ENCODE data around the gene SSU72.
"Not testable (repeated sequence)": the region's sequence is repeated elsewhere in the genome, so short reads cannot be mapped to it uniquely, and the experiment has no call there.

The SSU72 gene

DNA sequence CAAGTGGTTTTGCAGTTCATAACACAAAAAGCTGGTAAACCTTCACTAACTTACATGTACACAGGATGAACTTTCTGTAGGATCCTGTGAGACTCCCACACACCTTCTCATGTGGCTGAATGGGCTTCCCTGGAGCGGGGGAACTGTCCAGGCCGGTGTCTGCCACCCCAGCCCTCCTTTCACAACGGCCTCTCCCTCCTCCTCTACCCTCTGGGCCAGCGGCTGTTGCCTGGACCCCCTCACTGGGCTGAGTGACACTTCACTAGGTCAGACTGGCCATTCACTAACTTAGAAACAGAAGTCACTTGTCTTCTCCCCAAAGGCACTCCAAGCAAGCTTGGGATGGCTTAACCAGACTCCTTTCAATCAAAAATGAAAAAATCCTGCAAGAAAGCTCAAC lies 16.1 kb downstream of the SSU72 start:
- DNase-seq (ENCODE audit: low spot score): no peak

DNA sequence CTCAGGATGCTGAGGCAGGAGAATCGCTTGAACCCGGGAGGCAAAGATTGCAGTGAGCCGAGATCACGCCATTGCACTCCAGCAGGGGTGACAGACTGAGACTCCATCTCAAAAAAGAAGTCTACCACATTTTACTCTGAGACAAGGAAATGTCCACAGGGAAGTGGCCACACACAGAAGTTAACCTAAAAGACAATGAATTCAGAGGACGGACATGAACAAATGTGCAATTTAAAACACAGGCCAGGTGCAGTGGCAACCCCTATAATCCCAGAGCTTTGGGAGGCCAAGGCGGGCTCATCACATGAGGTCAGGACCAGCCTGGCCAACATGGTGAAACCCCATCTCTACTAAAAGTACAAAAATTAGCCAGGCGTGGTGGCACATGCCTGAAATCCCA lies 17.0 kb downstream of the SSU72 start:
- DNase-seq (ENCODE audit: low spot score): not testable (repeated sequence)

DNA sequence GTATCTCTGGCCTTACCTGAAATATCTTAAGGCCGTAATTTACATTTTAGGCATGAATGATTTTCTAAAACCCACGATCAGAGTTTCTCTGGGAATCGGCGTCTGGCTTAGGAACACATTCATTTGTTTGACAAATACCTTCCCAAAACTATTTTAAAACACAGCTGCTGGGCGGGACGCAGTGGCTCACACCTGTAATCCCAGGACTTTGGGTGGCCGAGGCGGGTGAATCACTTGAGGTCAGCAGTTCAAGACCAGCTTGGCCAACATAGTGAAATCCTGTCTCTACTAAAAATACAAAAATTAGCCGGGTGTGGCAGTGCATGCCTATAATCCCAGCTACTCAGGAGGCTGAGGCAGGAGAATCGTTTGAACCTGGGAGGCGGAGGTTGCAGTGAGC lies 17.7 kb downstream of the SSU72 start:
- not testable (repeated sequence) for DNase-seq (ENCODE audit: low spot score)

DNA sequence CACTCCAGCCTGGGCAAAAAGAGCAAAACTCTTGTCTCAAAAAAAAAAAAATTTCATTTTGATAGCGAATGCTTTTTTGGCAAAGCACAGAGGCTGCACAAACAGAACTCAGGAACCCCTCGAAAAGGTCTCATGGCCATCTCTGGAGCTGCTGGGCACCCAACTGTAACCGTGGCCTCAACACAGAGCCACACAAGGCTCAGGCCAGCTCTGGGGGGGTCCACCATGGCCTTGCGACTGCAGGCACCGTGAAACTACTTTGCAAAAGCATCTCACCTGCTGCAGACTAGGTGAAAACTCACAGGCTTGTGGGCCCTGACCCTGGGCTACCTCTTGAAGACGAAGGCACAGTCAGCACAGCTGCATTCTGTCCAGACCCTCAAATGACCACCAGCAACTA lies 18.2 kb downstream of the SSU72 start:
- no peak for DNase-seq (ENCODE audit: low spot score)

DNA sequence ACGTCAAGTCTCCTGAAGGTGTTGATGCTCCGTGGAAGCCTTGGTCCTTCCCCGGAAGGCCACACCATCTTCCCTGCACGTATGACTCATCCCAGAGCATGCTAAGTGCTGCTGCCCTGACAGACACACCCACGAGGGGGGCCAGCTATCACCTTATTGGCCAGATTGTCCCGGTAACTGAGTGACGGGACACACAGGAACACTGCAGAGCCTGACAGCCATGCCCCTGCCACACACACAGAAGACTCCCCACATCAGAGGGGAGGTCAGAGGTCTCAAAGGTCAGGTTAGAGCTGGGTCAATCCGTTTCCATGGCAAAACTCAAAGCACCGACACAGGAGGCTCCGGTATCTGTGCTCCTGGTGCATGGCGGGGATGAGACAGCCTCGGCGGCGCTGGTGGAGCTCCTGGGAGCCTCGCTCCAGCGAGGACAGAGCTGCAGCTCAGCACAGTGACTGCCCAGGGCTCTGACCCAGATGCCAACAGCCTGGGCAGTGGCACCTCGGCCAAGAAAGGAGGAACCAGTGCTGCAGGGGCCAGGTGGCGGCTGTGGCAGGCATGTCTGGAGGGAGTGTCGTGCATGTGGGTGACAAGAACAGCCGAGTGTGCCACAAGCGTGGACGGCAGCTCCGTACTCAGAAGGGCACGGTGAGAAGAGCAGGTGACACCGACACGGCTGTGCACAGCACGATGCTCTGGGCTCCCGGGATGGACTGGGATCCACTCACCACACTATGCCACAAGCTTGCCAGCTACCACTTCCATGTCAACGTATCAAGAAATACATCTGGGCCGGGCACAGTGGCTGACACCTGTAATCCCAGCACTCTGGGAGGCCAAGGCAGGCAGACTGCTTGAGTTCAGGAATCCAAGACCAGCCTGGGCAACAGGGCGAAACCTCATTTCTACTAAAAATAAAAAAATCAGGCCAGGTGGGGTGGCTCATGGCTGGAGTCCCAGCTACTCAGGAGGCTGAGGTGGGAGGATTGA lies 19.4 kb downstream of the SSU72 start:
- DNase-seq (ENCODE audit: low spot score): peak; percentile 90

- DNase-seq (ENCODE audit: low spot score): no peak
Observed at GRCh38 chr1:1554550-1554925, 20.1 kb downstream of the SSU72 start.

DNA sequence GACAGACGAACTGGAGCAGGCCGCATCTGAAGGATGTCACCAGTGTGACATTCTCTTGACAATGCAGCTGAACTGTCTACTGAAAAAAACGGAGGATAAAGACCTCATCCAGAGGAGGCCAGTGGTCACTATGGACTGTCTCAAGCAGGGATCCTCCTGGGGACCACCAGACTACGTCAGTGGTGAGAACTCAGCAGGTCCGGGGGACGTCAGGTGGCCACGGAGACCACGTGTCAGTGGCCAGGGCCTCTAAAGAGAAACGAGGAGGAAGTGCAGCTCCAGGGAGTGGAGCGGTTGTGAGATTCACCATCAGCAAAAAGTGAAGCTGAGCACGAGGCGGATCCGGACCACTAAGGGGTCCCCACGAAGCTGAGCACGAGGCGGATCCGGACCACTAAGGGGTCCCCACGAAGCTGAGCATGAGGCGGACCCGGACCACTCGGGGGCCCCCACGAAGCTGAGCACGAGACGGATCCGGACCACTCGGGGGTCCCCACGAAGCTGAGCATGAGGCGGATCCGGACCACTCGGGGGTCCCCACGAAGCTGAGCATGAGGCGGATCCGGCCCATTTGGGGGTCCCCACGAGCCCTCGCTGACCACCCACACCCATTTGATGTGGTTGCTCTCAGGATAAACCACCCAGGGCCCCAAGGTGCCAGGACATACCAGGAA lies 20.7 kb downstream of the SSU72 start:
- no peak for DNase-seq (ENCODE audit: low spot score)

DNA sequence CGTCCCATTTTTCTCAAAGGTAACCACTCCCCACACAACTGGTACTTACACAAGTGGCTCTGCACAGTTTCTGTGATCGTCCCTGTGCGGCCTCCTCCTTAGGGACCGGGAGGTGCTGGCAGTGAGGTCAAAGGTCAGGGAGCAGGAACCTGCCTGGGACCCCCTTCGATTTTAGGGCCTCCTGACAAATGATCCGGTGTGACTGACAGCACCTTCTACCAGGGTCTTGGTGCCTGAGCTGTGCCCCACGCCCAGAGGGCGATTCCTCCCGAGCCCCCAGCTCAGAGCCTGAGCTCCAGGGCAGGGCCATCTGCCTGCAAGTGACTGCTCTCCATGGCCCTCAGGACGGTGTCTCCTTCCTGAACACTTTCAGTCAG lies 22.4 kb downstream of the SSU72 start:
- no peak for DNase-seq (ENCODE audit: low spot score)

- DNase-seq (ENCODE audit: low spot score): no peak
Observed at GRCh38 chr1:1551524-1552262, 23.0 kb downstream of the SSU72 start.

DNA sequence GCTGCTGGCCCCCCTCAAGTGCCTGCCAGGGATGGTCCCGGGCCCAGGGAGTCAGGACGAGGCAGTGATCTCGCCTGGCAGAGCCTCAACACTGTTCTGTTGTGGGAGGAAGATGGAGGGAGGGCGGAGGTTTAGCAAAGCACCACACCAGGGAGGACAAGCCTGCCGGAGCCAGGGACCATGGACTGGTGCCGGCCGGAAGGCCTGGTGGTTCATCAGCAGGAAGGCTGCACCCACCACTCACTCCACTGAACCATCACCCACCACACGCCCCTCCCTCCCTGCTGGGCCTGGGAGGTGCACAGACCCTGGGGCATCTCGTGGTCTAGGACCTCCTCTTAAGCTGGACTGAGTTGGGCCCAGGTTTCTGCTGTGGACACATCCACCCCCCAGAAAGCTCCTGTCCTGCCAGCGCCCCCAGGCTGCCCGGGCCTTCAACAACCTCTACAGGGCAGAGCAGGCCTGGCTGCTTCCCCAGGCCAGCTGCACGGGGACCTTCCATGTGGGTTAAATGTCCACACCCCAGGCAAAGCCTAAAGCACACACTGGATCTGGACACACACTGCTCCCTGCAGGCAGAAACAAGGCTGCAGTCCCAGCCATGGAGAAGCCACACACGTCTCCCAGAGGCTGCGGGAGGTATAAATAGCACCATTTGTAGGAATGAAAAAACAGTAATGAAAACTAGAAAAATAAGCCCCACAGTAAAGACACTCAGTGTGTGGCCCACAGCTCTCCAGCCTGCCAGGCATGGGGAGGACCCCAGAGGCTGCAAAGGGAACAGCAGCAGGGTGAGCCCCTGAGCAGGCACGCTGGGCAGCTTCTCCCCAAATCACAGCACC lies 23.9 kb downstream of the SSU72 start:
- DNase-seq (ENCODE audit: low spot score): peak; percentile 68

- no peak for DNase-seq (ENCODE audit: low spot score)
Observed at GRCh38 chr1:1550087-1550486, 24.6 kb downstream of the SSU72 start.

GRCh38 chr1:1548591-1548990 lies 26.1 kb downstream of the SSU72 start:
- DNase-seq (ENCODE audit: low spot score): no peak

DNA sequence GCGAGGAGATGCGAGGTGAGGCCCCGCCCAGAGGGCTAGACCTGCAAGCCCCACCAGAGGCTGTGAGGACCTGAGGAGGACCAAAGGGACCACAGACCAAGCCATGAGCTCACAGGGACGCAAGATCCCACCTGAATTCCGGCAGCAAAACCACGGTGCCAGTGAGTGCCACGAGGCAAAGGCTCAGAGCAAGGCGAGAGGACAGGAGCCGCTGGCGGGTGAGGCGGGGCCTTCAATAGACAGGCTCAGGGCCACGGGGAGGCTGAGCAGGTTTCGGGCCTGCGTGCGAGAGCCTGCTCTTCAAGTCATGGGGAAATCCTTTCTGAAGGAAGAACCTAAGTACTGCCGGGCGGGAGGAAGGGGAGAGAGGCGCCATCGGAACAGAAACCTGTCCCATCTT lies 27.2 kb downstream of the SSU72 start:
- DNase-seq (ENCODE audit: low spot score): no peak

DNA sequence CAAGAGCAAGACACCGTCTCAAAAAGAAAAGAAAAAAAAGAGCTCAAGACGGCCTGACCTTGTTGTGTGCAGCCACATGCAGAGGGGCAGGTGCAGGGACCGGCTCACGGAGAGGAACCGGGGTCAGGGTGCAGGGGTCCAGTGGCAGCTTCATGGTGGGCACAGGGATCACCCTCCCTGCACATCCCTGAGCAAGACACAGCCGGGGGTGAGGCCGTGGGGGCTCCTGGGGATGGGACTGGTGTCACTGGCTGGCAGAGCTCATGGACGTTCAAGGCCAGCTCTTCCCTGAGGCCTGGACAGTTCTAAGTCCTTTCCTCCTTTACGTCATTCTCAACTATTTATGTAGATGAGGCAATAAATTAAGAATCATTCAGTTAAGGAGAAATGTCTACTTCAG lies 27.7 kb downstream of the SSU72 start:
- no peak for DNase-seq (ENCODE audit: low spot score)

- DNase-seq (ENCODE audit: low spot score): no peak
Observed at GRCh38 chr1:1545946-1546737, 28.5 kb downstream of the SSU72 start.

- DNase-seq (ENCODE audit: low spot score): no peak
Observed at GRCh38 chr1:1544544-1544943, 30.1 kb downstream of the SSU72 start.

DNA sequence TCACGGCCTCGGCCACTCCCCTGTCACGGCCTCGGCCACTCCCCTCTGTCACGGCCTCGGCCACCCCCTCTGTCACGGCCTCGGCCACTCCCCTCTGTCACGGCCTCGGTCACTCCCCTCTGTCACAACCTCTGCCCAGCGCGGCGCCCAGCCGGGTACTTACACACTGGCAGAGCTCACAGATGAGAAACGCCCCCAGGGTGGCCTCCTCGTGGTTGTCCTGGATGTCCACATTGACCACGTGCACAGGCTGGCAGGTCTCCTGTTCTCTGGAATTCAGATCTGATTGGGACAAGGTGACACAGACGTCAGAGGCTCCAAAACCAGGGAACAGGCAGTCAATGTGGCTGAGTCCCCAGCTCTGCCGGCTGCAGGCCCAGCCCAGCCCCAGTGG lies 31.0 kb downstream of the SSU72 start:
- peak; percentile 65 for DNase-seq (ENCODE audit: low spot score)

- no peak for DNase-seq (ENCODE audit: low spot score)
Observed at GRCh38 chr1:1542766-1543705, 31.6 kb downstream of the SSU72 start.

- no peak for DNase-seq (ENCODE audit: low spot score)
Observed at GRCh38 chr1:1541956-1542765, 32.5 kb downstream of the SSU72 start.
